Hematopoietic multipotent progenitor cell treated with erythropoietin and hydrocortisone succinate and interleukin-3 and kit ligand, for 15 days (in vitro differentiated cells): ENCODE data around the gene ST14.

ENCODE experiments used
- DNase-seq: peaks from one replicate; pipeline ENCODE4 v3.0.0-alpha.2; 2015; ENCODE audit warnings: low spot score

Gene ST14

GRCh38 chr11:130136107-130136506 lies 23.5 kb upstream of the ST14 start:
- DNase-seq: no peak

GRCh38 chr11:130137999-130138398 lies 21.6 kb upstream of the ST14 start:
- no peak for DNase-seq

GRCh38 chr11:130139401-130139800 lies 20.2 kb upstream of the ST14 start:
- no peak for DNase-seq

GRCh38 chr11:130141561-130142341 lies 17.8 kb upstream of the ST14 start:
- DNase-seq: no peak

GRCh38 chr11:130144141-130144540 lies 15.4 kb upstream of the ST14 start:
- DNase-seq: no peak

GRCh38 chr11:130144861-130145281 lies 14.7 kb upstream of the ST14 start:
- DNase-seq: no peak

GRCh38 chr11:130145311-130145812 lies 14.2 kb upstream of the ST14 start:
- no peak for DNase-seq

GRCh38 chr11:130145975-130146776 lies 13.4 kb upstream of the ST14 start:
- no peak for DNase-seq

- DNase-seq: no peak
Measured at GRCh38 chr11:130146796-130147195, 12.8 kb upstream of the ST14 start.

- DNase-seq: no peak
Measured at GRCh38 chr11:130148796-130149326, 10.7 kb upstream of the ST14 start.

GRCh38 chr11:130150790-130151189 lies 8.8 kb upstream of the ST14 start:
- no peak for DNase-seq

GRCh38 chr11:130151196-130151595 lies 8.4 kb upstream of the ST14 start:
- DNase-seq: no peak

GRCh38 chr11:130156108-130157022 lies 3.2 kb upstream of the ST14 start:
- no peak for DNase-seq

- no peak for DNase-seq
Measured at GRCh38 chr11:130157101-130157500, 2.5 kb upstream of the ST14 start.

- no peak for DNase-seq
Measured at GRCh38 chr11:130157840-130158239, 1.7 kb upstream of the ST14 start.

- no peak for DNase-seq
Measured at GRCh38 chr11:130159139-130159538, 443 bp upstream of the ST14 start.

GRCh38 chr11:130160498-130161155 lies 1.0 kb downstream of the ST14 start:
- no peak for DNase-seq

- no peak for DNase-seq
Measured at GRCh38 chr11:130161441-130162145, 2.0 kb downstream of the ST14 start.

- DNase-seq: no peak
Measured at GRCh38 chr11:130162733-130163132, 3.2 kb downstream of the ST14 start.

- DNase-seq: no peak
Measured at GRCh38 chr11:130163346-130164220, 4.0 kb downstream of the ST14 start.
